Left ventricle myocardium inferior (tissue), 1 donor: ENCODE results near the gene SRP68. TPM values are rescaled to one million over a fixed set of nuclear protein-coding genes. Genes with fewer than 3 reads are reported as not detected.

Experiments
- DNase-seq: peaks from one replicate; pipeline ENCODE4 v3.0.0-alpha.2; 2020
- H3K27ac ChIP-seq: fragments of 200-600 bp; replicated peaks from 2 replicates; pipeline ENCODE4 v1.8.0; 2021
- H3K27me3 ChIP-seq: fragments of 200-600 bp; 2 replicates; pipeline ENCODE4 v1.8.0; 2021; ENCODE audit warnings: low read depth
- H3K36me3 ChIP-seq: fragments of 200-600 bp; 2 replicates; pipeline ENCODE4 v1.8.0; 2021
- H3K4me1 ChIP-seq: fragments of 200-600 bp; 2 replicates; pipeline ENCODE4 v1.8.0; 2021
- H3K4me3 ChIP-seq: fragments of 200-600 bp; 2 replicates; pipeline ENCODE4 v1.8.0; 2021; ENCODE audit warnings: mild to moderate bottlenecking, moderate library complexity
- H3K9me3 ChIP-seq: fragments of 200-600 bp; replicated peaks from 2 replicates; pipeline ENCODE4 v1.8.0; 2021
- CTCF ChIP-seq: fragments of 200-600 bp; IDR thresholded peaks from 2 replicates; pipeline ENCODE4 v1.8.0; 2021; ENCODE audit warnings: antibody characterized with exemption, mild to moderate bottlenecking, borderline replicate concordance
- intact Hi-C: fragments of 100-400 bp; cut with micrococcal nuclease; formaldehyde crosslinking; loops from one replicate; pipeline ENCODE4 v1.11.0; 2022
- total RNA-seq: library from RNA; stranded (reverse); fragmentation: NEBNext Ultra II Directional; extraction: Animal tissue kit (Norgen Biotek cat#: 25700); gene quantifications from one replicate; pipeline ENCODE4 v1.2.1, GENCODE V29; 2021
- donor health status: DM: no; HTN: yes; CAD: no; lungs with severe emphysema.

The SRP68 gene
- total RNA-seq, 1 donor from 2014 or later: 57.4 TPM

GRCh38 chr17:76014100-76014924 is 58.0 kb downstream of the SRP68 start:
- DNase-seq: peak; percentile 48
- Histone ChIP-seq H3K27ac (no peak overlapping the region), H3K4me3 (no peak overlapping the region), H3K9me3 (no peaks in the 10 kb centered on the region), H3K4me1 (peaks cover 6% of the 10 kb centered on the region), H3K36me3 (no peaks in the 10 kb centered on the region), H3K27me3 (peaks cover 17% of the 10 kb centered on the region)
- peak; percentile 98 for TF ChIP-seq CTCF
- intact Hi-C loops: no loop called here

- peaks cover 17% of the 10 kb centered on the region for H3K27me3 ChIP-seq
- H3K9me3 ChIP-seq: no peaks in the 10 kb centered on the region
- no peaks in the 10 kb centered on the region for H3K36me3 ChIP-seq
- no peak for DNase-seq
- no peak overlapping the region for H3K4me3 ChIP-seq
- peaks cover 6% of the 10 kb centered on the region for H3K4me1 ChIP-seq
- TF ChIP-seq CTCF: no peak
- intact Hi-C loops: no loop called here
- H3K27ac ChIP-seq: no peak overlapping the region
These were observed 58.9 kb downstream of the SRP68 start for GRCh38 chr17:76013377-76013932.

- TF ChIP-seq CTCF: no peak
These were observed 60.4 kb downstream of the SRP68 start for GRCh38 chr17:76011951-76012350.

GRCh38 chr17:76009969-76010661 is 62.2 kb downstream of the SRP68 start:
- Histone ChIP-seq H3K36me3 (no peaks in the 10 kb centered on the region), H3K27ac (no peak overlapping the region), H3K9me3 (no peaks in the 10 kb centered on the region), H3K4me1 (peaks cover 10% of the 10 kb centered on the region), H3K4me3 (no peak overlapping the region), H3K27me3 (peaks cover 9% of the 10 kb centered on the region)
- DNase-seq: no peak
- intact Hi-C loops: loop anchor here (5.0 kb wide), 1 partner anchor 103 kb away; no protein-coding TSS in a partner anchor
- TF ChIP-seq CTCF: no peak

More at GRCh38 chr17:76011951-76012350, 60.4 kb downstream of the SRP68 start:
- no peak overlapping the region for H3K4me3 ChIP-seq
- H3K9me3 ChIP-seq: no peaks in the 10 kb centered on the region
- intact Hi-C loops: no loop called here
- H3K36me3 ChIP-seq: no peaks in the 10 kb centered on the region
- DNase-seq: no peak
- H3K27ac ChIP-seq: no peak overlapping the region
- H3K4me1 ChIP-seq: peaks cover 6% of the 10 kb centered on the region
- peaks cover 17% of the 10 kb centered on the region for H3K27me3 ChIP-seq

- H3K4me1 ChIP-seq: peaks cover 9% of the 10 kb centered on the region
- TF ChIP-seq CTCF: no peak
- no peak for DNase-seq
- no peak overlapping the region for H3K27ac ChIP-seq
- no peak overlapping the region for H3K4me3 ChIP-seq
- no peaks in the 10 kb centered on the region for H3K36me3 ChIP-seq
- no peaks in the 10 kb centered on the region for H3K9me3 ChIP-seq
- H3K27me3 ChIP-seq: peaks cover 2% of the 10 kb centered on the region
- intact Hi-C loops: loop anchor here (5.0 kb wide), 1 partner anchor 102 kb away; no protein-coding TSS in a partner anchor
These were observed 62.9 kb downstream of the SRP68 start for GRCh38 chr17:76009447-76009846.
